GM18526 (cell line): ENCODE data around the gene PARP14.

Experiments used
- POLR2A ChIP-seq: IDR thresholded peaks from 3 replicates; pipeline ENCODE4 v1.6.1; 2011; ENCODE audit not compliant: insufficient read length; ENCODE audit errors: extremely low read depth

The PARP14 gene

DNA sequence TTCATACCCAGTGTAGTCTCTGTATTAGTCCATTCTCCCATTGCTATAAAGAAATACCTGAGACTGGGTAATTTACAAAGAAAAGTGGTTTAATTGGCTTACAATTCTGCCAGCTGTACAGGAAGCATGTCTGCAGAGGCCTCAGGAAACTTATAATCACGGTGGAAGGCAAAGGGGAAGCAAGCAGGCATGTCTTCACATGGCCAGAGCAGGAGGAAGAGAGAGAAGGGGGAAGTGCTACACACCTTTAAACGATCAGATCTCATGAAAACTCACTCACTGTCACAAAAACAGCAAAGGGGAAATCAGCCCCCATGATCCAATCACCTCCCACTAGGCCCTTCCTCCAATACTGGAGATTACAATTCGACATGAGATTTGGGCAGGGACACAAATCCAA, 6.3 kb upstream of the PARP14 start:
- no peak for TF ChIP-seq POLR2A

DNA sequence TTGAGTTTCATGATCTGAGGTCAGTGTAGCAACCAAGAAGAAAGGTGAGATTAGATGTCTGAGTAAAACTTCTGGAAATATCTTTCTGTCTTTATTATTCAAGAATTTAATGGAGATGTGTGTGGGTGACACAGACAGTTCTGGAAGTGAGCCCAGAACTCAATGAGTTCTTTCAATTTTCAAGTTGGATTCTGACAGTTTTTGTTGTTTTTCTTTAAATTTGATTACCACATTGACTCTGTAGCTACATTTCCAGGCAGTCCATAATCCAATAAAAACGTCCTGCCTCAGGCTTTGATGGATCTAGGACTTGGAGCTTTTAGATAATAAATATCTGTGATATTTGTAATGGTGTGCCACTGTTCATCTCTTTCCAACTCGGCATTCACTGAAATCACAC, 3.9 kb upstream of the PARP14 start:
- no peak for TF ChIP-seq POLR2A

GRCh38 chr3:122677216-122677615, 3.4 kb upstream of the PARP14 start:
- no peak for TF ChIP-seq POLR2A

GRCh38 chr3:122678506-122678905, 2.1 kb upstream of the PARP14 start:
- no peak for TF ChIP-seq POLR2A

- peak; percentile 12 for TF ChIP-seq POLR2A
Measured at GRCh38 chr3:122679085-122679881, 1.4 kb upstream of the PARP14 start.

- TF ChIP-seq POLR2A, result no peak
Measured at GRCh38 chr3:122679882-122680474, 661 bp upstream of the PARP14 start.

DNA sequence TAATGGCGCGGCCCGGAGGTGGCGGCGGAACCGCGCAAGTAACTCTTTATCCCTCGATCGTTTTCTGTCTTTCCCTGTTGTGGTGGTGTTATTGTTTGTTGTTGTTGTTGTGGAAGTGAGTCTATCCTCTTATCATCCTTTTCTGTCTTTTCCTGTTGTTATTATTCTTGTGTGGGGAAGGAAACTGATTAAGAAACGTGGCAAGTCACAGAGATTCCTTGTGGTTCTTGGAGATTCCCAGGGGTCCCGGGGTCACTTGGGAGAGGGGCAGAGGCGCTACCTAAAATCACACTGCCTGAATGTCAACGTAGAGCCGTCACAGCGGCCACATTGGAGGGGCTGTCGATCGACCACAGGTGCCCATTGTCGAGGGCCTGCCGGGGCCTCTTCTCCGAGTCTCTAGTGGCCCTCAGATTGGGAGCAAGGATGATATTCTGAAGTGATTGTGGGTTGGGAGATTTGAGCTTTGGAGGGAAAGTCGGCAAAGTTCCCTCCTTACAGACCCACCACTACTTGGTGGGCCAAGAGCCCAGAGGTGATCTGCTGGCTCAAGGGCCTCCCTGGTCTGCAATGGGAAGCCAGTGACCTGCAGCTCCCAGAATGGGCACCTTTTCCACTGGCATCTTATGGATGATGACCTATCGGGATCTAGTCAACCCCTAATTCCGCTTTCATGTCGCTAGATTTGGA, 790 bp downstream of the PARP14 start:
- TF ChIP-seq POLR2A, result no peak

DNA sequence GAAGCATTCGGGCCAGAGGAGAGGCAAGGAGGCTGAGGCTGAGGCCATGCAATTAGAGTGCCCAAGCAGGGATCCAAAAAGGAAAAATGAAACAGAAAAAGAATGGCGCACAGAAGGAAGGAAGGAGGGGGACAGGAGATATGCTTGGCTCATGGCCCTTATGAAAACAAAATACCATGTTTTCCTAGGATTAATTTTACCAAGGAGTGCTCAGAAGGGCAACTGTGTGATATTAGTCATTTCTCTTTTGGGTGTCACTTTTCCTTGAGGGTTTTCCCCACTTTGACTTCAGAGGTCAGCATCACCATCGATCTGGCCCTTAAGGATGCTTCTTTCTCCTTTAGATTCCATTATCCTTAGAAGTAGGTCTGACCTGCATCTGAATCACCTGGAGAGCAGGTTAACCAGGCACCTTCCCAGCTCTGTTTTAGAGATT, 1.4 kb downstream of the PARP14 start:
- no peak for TF ChIP-seq POLR2A

DNA sequence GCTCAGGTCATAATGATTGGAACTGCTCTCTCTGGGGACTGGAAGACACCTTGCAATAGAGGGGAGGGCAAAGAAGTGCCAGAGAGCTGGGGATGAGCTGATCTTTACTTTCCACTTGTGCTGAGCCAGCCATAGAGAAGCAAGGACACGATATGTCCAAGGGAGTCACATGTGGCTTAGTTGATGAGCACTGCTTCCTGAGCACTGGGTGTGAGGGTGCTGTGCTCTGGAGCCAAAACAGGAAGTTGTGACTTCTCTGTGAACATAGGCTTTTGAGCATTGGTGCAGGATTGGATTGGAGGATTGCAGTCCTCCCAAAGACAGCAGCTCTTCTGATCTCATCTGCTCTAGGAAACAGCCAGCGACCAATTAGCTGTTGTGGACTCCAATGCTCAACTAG, 6.7 kb downstream of the PARP14 start:
- TF ChIP-seq POLR2A, result no peak

GRCh38 chr3:122688996-122689395, 8.4 kb downstream of the PARP14 start:
- no peak for TF ChIP-seq POLR2A

DNA sequence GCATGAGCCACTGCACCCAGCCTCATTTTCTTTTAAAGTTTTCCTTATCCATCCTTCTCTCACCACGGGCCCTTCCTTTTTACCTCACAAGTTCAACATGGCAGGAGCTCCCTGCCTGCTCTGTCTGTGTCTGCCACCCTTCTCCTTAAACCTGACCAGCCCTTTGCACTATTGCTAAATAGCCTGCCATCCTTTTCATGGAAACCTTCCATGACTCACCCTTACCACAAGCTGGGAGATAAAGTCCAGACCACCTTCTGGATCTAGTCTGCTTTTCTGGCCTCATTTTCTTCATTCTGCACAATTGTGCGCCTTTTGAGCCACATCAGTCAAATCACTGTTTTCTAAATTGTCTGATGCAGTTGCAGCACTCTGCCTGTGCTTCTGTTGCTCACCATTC, 8.9 kb downstream of the PARP14 start:
- TF ChIP-seq POLR2A, result no peak

GRCh38 chr3:122690096-122690495, 9.5 kb downstream of the PARP14 start:
- TF ChIP-seq POLR2A, result no peak

- TF ChIP-seq POLR2A, result no peak
Measured at GRCh38 chr3:122691195-122691594, 10.6 kb downstream of the PARP14 start.

DNA sequence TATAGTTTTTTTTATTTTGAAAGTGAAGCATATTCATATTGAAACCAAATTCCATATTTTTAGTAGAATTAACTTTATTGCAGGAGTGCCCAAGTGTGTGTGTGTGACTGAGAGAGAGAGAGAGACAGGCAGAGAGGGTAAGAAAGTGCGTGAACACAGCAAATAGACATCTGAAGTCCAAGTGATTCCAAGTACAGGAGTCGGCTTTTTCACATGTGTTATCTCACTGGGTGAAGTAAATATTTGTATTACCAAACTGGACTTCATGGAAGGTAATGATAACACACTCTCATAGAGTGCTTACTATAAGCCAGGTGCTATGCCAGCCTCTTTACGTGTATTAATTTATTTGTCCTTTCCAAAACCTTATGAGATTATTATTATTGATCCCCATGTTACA, 12.0 kb downstream of the PARP14 start:
- TF ChIP-seq POLR2A, result no peak

DNA sequence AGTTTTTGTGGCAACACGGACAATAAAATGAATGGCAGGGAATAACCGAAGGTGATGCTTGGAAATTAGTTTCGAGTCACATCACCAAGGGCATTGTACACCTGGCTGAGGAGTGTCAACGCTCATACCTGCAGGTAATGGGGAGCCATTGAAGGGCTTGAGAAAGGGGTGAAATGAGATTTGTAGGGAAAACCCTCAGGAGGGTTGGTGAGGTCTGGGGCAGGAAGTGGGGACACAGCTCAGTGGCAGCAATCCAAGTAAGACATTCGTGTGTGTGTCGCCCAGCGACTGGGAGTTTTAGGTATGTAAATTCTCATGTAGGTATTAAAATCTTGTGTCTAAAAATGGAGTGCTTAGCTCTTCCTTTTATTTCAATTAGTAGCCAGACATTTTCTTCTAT, 14.3 kb downstream of the PARP14 start:
- peak; percentile 12 for TF ChIP-seq POLR2A

DNA sequence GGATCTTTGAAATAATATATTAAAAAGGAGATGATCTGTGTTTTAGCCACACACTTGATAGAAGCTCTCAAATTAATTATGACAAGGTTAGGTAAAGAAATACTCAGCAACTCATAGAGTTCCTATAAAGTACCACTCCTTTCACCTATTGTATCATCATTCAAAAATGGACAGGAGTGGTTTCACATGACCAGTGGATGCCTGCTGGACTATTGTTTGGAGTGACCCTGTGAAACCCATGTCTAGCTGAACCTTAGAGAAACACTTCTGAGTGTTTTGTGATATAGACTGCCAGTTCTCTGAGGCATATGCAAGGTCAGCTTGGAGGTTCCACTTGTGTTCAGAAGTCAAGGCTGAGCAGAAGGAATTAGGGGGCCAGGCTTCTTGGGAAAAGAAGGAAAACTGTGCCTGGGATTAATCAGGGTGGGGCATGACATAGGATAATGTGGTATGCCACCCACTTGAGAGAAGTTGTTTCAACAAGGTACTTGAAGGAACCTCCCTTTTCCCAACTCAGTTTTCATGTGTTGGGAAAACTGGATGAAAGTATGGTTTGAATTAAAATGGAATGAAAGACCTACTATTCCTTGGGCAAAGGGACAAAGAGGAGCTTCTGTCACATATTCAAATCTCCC, 15.4 kb downstream of the PARP14 start:
- TF ChIP-seq POLR2A, result no peak
